Neural progenitor cell (in vitro differentiated cells): ENCODE measurements around the gene PCDHB4. TPM values are rescaled to one million over a fixed set of nuclear protein-coding genes. Genes with fewer than 3 reads are reported as not detected.
"Not testable (repeated sequence)": the region's sequence is repeated elsewhere in the genome, so short reads cannot be mapped to it uniquely, and the experiment has no call there.

Experiments used
- DNase-seq: peaks from one replicate; pipeline ENCODE4 v3.0.0-alpha.2; 2016; ENCODE audit warnings: low spot score
- H2AFZ ChIP-seq: fragments of 200-600 bp; sonication (generic); replicated peaks from 2 replicates; pipeline ENCODE4 v1.6.1; 2016; ENCODE audit warnings: antibody characterized with exemption
- H3F3A ChIP-seq: fragments of 200-600 bp; sonication (generic); 2 replicates; pipeline ENCODE4 v1.6.1; 2016; ENCODE audit warnings: antibody characterized with exemption, low read depth
- H3K27ac ChIP-seq: fragments of 200-600 bp; sonication (generic); 2 replicates; pipeline ENCODE4 v1.5.1; 2016; ENCODE audit warnings: mild to moderate bottlenecking
- H3K27me3 ChIP-seq: fragments of 200-600 bp; sonication (generic); 2 replicates; pipeline ENCODE4 v1.6.1; 2016; ENCODE audit warnings: mild to moderate bottlenecking, moderate library complexity
- H3K36me3 ChIP-seq: fragments of 200-600 bp; sonication (generic); 2 replicates; pipeline ENCODE4 v1.5.1; 2016
- H3K4me1 ChIP-seq: fragments of 200-600 bp; sonication (generic); 2 replicates; pipeline ENCODE4 v1.6.1; 2016; ENCODE audit warnings: mixed run types
- H3K4me2 ChIP-seq: fragments of 200-600 bp; sonication (generic); 2 replicates; pipeline ENCODE4 v1.6.1; 2016
- H3K4me3 ChIP-seq: fragments of 200-600 bp; sonication (generic); 2 replicates; pipeline ENCODE4 v1.5.1; 2016
- H3K79me2 ChIP-seq: fragments of 200-600 bp; sonication (generic); 2 replicates; pipeline ENCODE4 v1.6.1; 2016; ENCODE audit warnings: low read depth
- H3K9ac ChIP-seq: fragments of 200-600 bp; sonication (generic); 2 replicates; pipeline ENCODE4 v1.6.1; 2016
- H3K9me3 ChIP-seq: fragments of 200-600 bp; sonication (generic); 2 replicates; pipeline ENCODE4 v1.5.1; 2016; ENCODE audit warnings: low read depth
- H4K20me1 ChIP-seq: fragments of 200-600 bp; sonication (generic); 2 replicates; pipeline ENCODE4 v1.6.1; 2016; ENCODE audit warnings: low read depth
- H3K27ac Mint-ChIP-seq: 3 replicates; pipeline ENCODE4 v1.8.0; 2021; ENCODE audit warnings: mixed read lengths
- H3K27me3 Mint-ChIP-seq: 2 replicates; pipeline ENCODE4 v1.8.0; 2022; ENCODE audit warnings: low read depth, mild to moderate bottlenecking, inconsistent platforms, moderate library complexity, mixed read lengths; ENCODE audit not compliant: insufficient read depth
- H3K36me3 Mint-ChIP-seq: 3 replicates; pipeline ENCODE4 v1.8.0; 2021; ENCODE audit warnings: mixed read lengths
- H3K4me1 Mint-ChIP-seq: 3 replicates; pipeline ENCODE4 v1.8.0; 2021; ENCODE audit warnings: mixed read lengths
- H3K4me3 Mint-ChIP-seq: 3 replicates; pipeline ENCODE4 v1.8.0; 2021; ENCODE audit warnings: mild to moderate bottlenecking, moderate library complexity, mixed read lengths
- H3K9me3 Mint-ChIP-seq: 3 replicates; pipeline ENCODE4 v1.8.0; 2020; ENCODE audit warnings: mixed read lengths
- CTCF ChIP-seq: fragments of 200-600 bp; sonication (generic); IDR thresholded peaks from 2 replicates; pipeline ENCODE4 v1.5.1; 2017; ENCODE audit warnings: antibody characterized with exemption, mild to moderate bottlenecking
- EZH2 ChIP-seq: fragments of 200-600 bp; sonication (generic); IDR thresholded peaks from 2 replicates; pipeline ENCODE4 v1.6.1; 2017; ENCODE audit warnings: antibody characterized with exemption, mild to moderate bottlenecking, moderate library complexity
- EZH2phosphoT487 ChIP-seq: fragments of 200-600 bp; sonication (generic); IDR thresholded peaks from 2 replicates; pipeline ENCODE4 v1.6.1; 2017; ENCODE audit warnings: antibody characterized with exemption
- total RNA-seq: library from RNA; depleted of rRNA; stranded (reverse); fragments of >200 nt; gene quantifications from 2 replicates; pipeline ENCODE4 v1.2.3, GENCODE V29; 2015; ENCODE audit warnings: low replicate concordance

PCDHB4 gene
- total RNA-seq, 1 donor from 2014 or later = 1.9 TPM

- Histone ChIP-seq H4K20me1 (no peaks in the 10 kb centered on the region), H3K9ac (no peak overlapping the region), H3K4me1 (no peaks in the 10 kb centered on the region), H3K36me3 (peaks cover 23% of the 10 kb centered on the region), H3K27ac (no peak overlapping the region), H3F3A (peaks cover 9% of the 10 kb centered on the region), H3K9me3 (peaks cover 22% of the 10 kb centered on the region), H3K27me3 (no peaks in the 10 kb centered on the region), H3K4me2 (no peak overlapping the region), H3K4me3 (no peak overlapping the region), H2AFZ (no peak overlapping the region), H3K79me2 (peaks cover 22% of the 10 kb centered on the region)
- H3K27ac Mint-ChIP-seq = no peak overlapping the region
- no peak overlapping the region for H3K4me3 Mint-ChIP-seq
- no peaks in the 10 kb centered on the region for H3K4me1 Mint-ChIP-seq
- peaks cover 50% of the 10 kb centered on the region for H3K9me3 Mint-ChIP-seq
- peaks cover 2% of the 10 kb centered on the region for H3K27me3 Mint-ChIP-seq
- TF ChIP-seq EZH2 = no peak
- no peak for TF ChIP-seq EZH2phosphoT487
- TF ChIP-seq CTCF = no peak
- DNase-seq = no peak
- peaks cover 28% of the 10 kb centered on the region for H3K36me3 Mint-ChIP-seq
Observed at GRCh38 chr5:141105350-141105749, 16.3 kb upstream of the PCDHB4 start.

DNA sequence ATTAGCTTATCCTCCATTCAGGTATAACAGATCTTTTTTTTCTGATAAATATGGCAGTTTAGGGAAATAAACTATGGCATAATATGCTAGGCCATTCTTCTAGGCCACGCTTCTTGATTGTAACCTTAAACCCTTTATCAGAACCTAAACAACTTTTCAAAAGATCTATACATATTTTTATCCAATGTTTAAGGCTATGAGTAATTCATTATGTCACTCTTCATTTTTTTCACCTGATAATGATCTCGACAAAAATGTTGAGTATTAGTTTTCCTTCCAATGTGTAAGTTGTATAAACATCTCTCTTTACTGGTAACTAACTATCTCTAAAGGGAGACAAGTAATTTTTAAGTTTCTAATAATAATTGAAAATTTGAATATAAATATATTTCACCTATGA lies 2.4 kb upstream of the PCDHB4 start:
- H3K79me2 ChIP-seq = no peaks in the 10 kb centered on the region
- H3K27me3 ChIP-seq = no peaks in the 10 kb centered on the region
- H3K27ac ChIP-seq = no peak overlapping the region
- no peaks in the 10 kb centered on the region for H3K4me1 Mint-ChIP-seq
- H2AFZ ChIP-seq = no peak overlapping the region
- no peaks in the 10 kb centered on the region for H3F3A ChIP-seq
- H3K36me3 Mint-ChIP-seq = peaks cover 11% of the 10 kb centered on the region
- H4K20me1 ChIP-seq = no peaks in the 10 kb centered on the region
- H3K4me3 ChIP-seq = no peak overlapping the region
- no peak overlapping the region for H3K4me2 ChIP-seq
- H3K9me3 Mint-ChIP-seq = peaks cover 46% of the 10 kb centered on the region
- H3K4me1 ChIP-seq = no peaks in the 10 kb centered on the region
- H3K27me3 Mint-ChIP-seq = peaks cover 4% of the 10 kb centered on the region
- H3K36me3 ChIP-seq = peaks cover 21% of the 10 kb centered on the region
- no peak overlapping the region for H3K4me3 Mint-ChIP-seq
- no peak overlapping the region for H3K9ac ChIP-seq
- peaks cover 24% of the 10 kb centered on the region for H3K9me3 ChIP-seq
- TF ChIP-seq CTCF = no peak
- TF ChIP-seq EZH2 = no peak
- TF ChIP-seq EZH2phosphoT487 = no peak
- H3K27ac Mint-ChIP-seq = no peak overlapping the region
- DNase-seq = no peak

DNA sequence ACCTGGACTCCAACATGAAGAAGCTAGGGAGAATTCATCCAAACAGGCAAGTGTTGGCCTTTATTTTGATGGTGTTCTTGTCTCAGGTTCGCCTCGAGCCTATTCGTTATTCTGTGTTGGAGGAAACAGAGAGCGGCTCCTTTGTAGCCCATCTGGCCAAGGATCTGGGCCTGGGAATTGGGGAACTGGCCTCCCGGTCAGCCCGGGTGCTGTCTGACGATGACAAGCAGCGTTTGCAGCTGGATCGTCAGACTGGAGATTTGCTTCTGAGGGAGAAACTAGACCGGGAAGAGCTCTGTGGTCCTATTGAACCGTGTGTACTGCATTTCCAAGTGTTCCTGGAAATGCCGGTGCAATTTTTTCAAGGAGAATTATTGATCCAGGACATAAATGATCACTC lies 367 bp downstream of the PCDHB4 start:
- Histone ChIP-seq H3K4me3 (no peak overlapping the region), H3K4me1 (no peaks in the 10 kb centered on the region), H3K27me3 (no peaks in the 10 kb centered on the region), H3K9ac (no peak overlapping the region), H3K9me3 (peaks cover 1% of the 10 kb centered on the region), H3K36me3 (peaks cover 6% of the 10 kb centered on the region), H2AFZ (no peak overlapping the region), H4K20me1 (no peaks in the 10 kb centered on the region), H3F3A (no peaks in the 10 kb centered on the region), H3K4me2 (no peak overlapping the region), H3K79me2 (no peaks in the 10 kb centered on the region), H3K27ac (no peak overlapping the region)
- no peak overlapping the region for H3K27ac Mint-ChIP-seq
- peaks cover 13% of the 10 kb centered on the region for H3K36me3 Mint-ChIP-seq
- peaks cover 29% of the 10 kb centered on the region for H3K9me3 Mint-ChIP-seq
- no peak overlapping the region for H3K4me3 Mint-ChIP-seq
- no peaks in the 10 kb centered on the region for H3K4me1 Mint-ChIP-seq
- no peak for DNase-seq
- TF ChIP-seq EZH2 (no peak), EZH2phosphoT487 (no peak), CTCF (no peak)
- H3K27me3 Mint-ChIP-seq = peaks cover 4% of the 10 kb centered on the region

DNA sequence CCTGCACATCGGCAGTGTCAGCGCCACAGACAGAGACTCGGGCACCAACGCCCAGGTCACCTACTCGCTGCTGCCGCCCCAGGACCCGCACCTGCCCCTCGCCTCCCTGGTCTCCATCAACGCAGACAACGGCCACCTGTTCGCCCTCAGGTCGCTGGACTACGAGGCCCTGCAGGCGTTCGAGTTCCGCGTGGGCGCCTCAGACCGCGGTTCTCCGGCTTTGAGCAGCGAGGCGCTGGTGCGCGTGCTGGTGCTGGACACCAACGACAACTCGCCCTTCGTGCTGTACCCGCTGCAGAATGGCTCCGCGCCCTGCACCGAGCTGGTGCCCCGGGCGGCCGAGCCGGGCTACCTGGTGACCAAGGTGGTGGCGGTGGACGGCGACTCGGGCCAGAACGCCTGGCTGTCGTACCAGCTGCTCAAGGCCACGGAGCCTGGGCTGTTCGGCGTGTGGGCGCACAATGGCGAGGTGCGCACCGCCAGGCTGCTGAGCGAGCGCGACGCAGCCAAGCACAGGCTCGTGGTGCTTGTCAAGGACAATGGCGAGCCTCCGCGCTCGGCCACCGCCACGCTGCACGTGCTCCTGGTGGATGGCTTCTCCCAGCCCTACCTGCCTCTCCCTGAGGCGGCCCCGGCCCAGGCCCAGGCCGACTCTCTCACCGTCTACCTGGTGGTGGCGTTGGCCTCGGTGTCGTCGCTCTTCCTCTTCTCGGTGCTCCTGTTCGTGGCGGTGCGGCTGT lies 1.9 kb downstream of the PCDHB4 start:
- not testable (repeated sequence) for H3K4me3 ChIP-seq, DNase-seq, H3K27ac Mint-ChIP-seq, H3K9ac ChIP-seq, H4K20me1 ChIP-seq, H3F3A ChIP-seq, H3K27me3 ChIP-seq, H3K9me3 ChIP-seq, H3K27ac ChIP-seq, H2AFZ ChIP-seq, H3K4me3 Mint-ChIP-seq, H3K4me1 ChIP-seq, H3K27me3 Mint-ChIP-seq, H3K79me2 ChIP-seq, H3K4me1 Mint-ChIP-seq, H3K4me2 ChIP-seq, H3K36me3 ChIP-seq
- Mint-ChIP-seq H3K36me3 (peaks cover 13% of the 10 kb centered on the region), H3K9me3 (peaks cover 24% of the 10 kb centered on the region)
